Glomerular visceral epithelial cell (primary cell): Measurements from ENCODE around the gene CPD.
"Not testable (repeated sequence)": the region's sequence is repeated elsewhere in the genome, so short reads cannot be mapped to it uniquely, and the experiment has no call there.

Experiments used
- DNase-seq: peaks from one replicate; pipeline ENCODE4 v3.0.0-alpha.2; 2016; ENCODE audit errors: extremely low spot score

CPD gene

GRCh38 chr17:30382345-30382744, 3.6 kb downstream of the CPD start:
- no peak for DNase-seq

- DNase-seq: no peak
Observed at GRCh38 chr17:30388321-30389179, 9.8 kb downstream of the CPD start.

GRCh38 chr17:30389756-30390300, 11.1 kb downstream of the CPD start:
- DNase-seq: no peak

GRCh38 chr17:30391534-30391933, 12.8 kb downstream of the CPD start:
- no peak for DNase-seq

- no peak for DNase-seq
Observed at GRCh38 chr17:30393491-30393890, 14.8 kb downstream of the CPD start.

- DNase-seq: no peak
Observed at GRCh38 chr17:30393911-30394867, 15.5 kb downstream of the CPD start.

GRCh38 chr17:30395398-30396022, 16.8 kb downstream of the CPD start:
- DNase-seq: no peak

- no peak for DNase-seq
Observed at GRCh38 chr17:30396129-30396528, 17.4 kb downstream of the CPD start.

GRCh38 chr17:30396612-30397011, 17.9 kb downstream of the CPD start:
- no peak for DNase-seq

- DNase-seq: no peak
Observed at GRCh38 chr17:30398328-30399041, 19.8 kb downstream of the CPD start.

- DNase-seq: no peak
Observed at GRCh38 chr17:30401097-30401496, 22.4 kb downstream of the CPD start.

GRCh38 chr17:30405161-30405560, 26.4 kb downstream of the CPD start:
- DNase-seq: no peak

- DNase-seq: not testable (repeated sequence)
Observed at GRCh38 chr17:30410627-30411026, 31.9 kb downstream of the CPD start.

GRCh38 chr17:30412008-30412496, 33.3 kb downstream of the CPD start:
- not testable (repeated sequence) for DNase-seq

- no peak for DNase-seq
Observed at GRCh38 chr17:30413109-30413508, 34.4 kb downstream of the CPD start.

GRCh38 chr17:30414486-30414885, 35.8 kb downstream of the CPD start:
- DNase-seq: no peak

GRCh38 chr17:30415491-30415890, 36.8 kb downstream of the CPD start:
- DNase-seq: no peak

GRCh38 chr17:30418070-30418469, 39.3 kb downstream of the CPD start:
- DNase-seq: not testable (repeated sequence)

GRCh38 chr17:30421592-30421991, 42.9 kb downstream of the CPD start:
- no peak for DNase-seq

GRCh38 chr17:30422171-30422570, 43.4 kb downstream of the CPD start:
- no peak for DNase-seq

- no peak for DNase-seq
Observed at GRCh38 chr17:30424471-30424870, 45.7 kb downstream of the CPD start.
